IMR-90 (cell line): ENCODE results near the gene CLIC5. TPM values are rescaled to one million over a fixed set of nuclear protein-coding genes. Genes with fewer than 3 reads are reported as not detected.

ENCODE experiments used
- ATAC-seq: fragments of 200-7000 bp; cut with Tn5 transposase; 2 replicates; pipeline ENCODE4 v1.9.1; 2020; ENCODE audit warnings: low read depth, mild to moderate bottlenecking, moderate library complexity
- BruUV-seq: library from RNA; stranded (reverse); fragments of 400-500 nt; replicated peaks from 2 replicates; lab custom pipeline; 2021; lab: Mats Ljungman, UMichigan
- CTCF ChIA-PET: fragments of 300-600 bp; formaldehyde crosslinking; extraction: SDS; loops from one replicate; lab custom pipeline; 2021; ENCODE audit warnings: antibody characterized with exemption; lab: Yijun Ruan, JAX
- POLR2A ChIA-PET: fragments of 300-600 bp; sonication (Branson Sonifier 250); formaldehyde crosslinking; loops from one replicate; lab custom pipeline; 2022; ENCODE audit warnings: antibody characterized with exemption; ENCODE audit not compliant: unreplicated experiment; lab: Charles Lee
- DNase-seq: peaks from one replicate; pipeline ENCODE4 v3.0.0; 2013
- H2AFZ ChIP-seq: replicated peaks from 2 replicates; pipeline ENCODE3; 2013; ENCODE audit warnings: low read length, mild to moderate bottlenecking; ENCODE audit not compliant: poor library complexity
- H2AK5ac ChIP-seq: 2 replicates; pipeline ENCODE4 v1.6.1; 2013; ENCODE audit warnings: low read depth, low read length, inconsistent platforms
- H2AK9ac ChIP-seq: replicated peaks from 2 replicates; pipeline ENCODE3; 2013; ENCODE audit warnings: mild to moderate bottlenecking, low read depth, low read length, moderate library complexity; ENCODE audit not compliant: poor library complexity
- H2BK120ac ChIP-seq: 2 replicates; pipeline ENCODE4 v1.6.1; 2013; ENCODE audit warnings: low read depth, low read length, inconsistent platforms
- H2BK15ac ChIP-seq: 3 replicates; pipeline ENCODE4 v1.6.1; 2013; ENCODE audit warnings: low read depth, low read length, inconsistent platforms
- H2BK20ac ChIP-seq: 2 replicates; pipeline ENCODE4 v1.6.1; 2013; ENCODE audit warnings: low read depth, mild to moderate bottlenecking, inconsistent platforms, low read length, moderate library complexity
- H2BK5ac ChIP-seq: 2 replicates; pipeline ENCODE4 v1.6.1; 2013; ENCODE audit warnings: mild to moderate bottlenecking, low read depth, low read length, inconsistent platforms; ENCODE audit not compliant: poor library complexity, severe bottlenecking
- H3K14ac ChIP-seq: replicated peaks from 2 replicates; pipeline ENCODE4 v1.6.1; 2013; ENCODE audit warnings: low read depth, low read length, inconsistent platforms
- H3K18ac ChIP-seq: 2 replicates; pipeline ENCODE4 v1.6.1; 2013; ENCODE audit warnings: low read depth, low read length, control low read depth
- H3K23ac ChIP-seq: 2 replicates; pipeline ENCODE4 v1.6.1; 2013; ENCODE audit warnings: low read depth, low read length, inconsistent platforms
- H3K27ac ChIP-seq: 2 replicates; pipeline ENCODE4 v1.5.1; 2013; ENCODE audit warnings: mild to moderate bottlenecking, control low read depth, low read length; ENCODE audit not compliant: insufficient read depth
- H3K27me3 ChIP-seq: 2 replicates; pipeline ENCODE4 v1.6.1; 2013; ENCODE audit warnings: low read length; ENCODE audit not compliant: control insufficient read depth, insufficient read depth
- H3K36me3 ChIP-seq: 2 replicates; pipeline ENCODE4 v1.6.1; 2013; ENCODE audit warnings: low read length, mixed read lengths; ENCODE audit not compliant: control insufficient read depth, insufficient read depth
- H3K4ac ChIP-seq: 2 replicates; pipeline ENCODE4 v1.6.1; 2013; ENCODE audit warnings: low read depth, low read length, inconsistent platforms
- H3K4me1 ChIP-seq: 2 replicates; pipeline ENCODE4 v1.6.1; 2013; ENCODE audit warnings: low read length, mixed read lengths; ENCODE audit not compliant: control insufficient read depth, insufficient read depth
- H3K4me2 ChIP-seq: 2 replicates; pipeline ENCODE4 v1.6.1; 2013; ENCODE audit warnings: low read depth, mild to moderate bottlenecking, control low read depth, low read length, moderate library complexity
- H3K4me3 ChIP-seq: 2 replicates; pipeline ENCODE4 v1.5.1; 2013; ENCODE audit warnings: low read depth, mild to moderate bottlenecking, control low read depth, low read length, moderate library complexity; ENCODE audit not compliant: insufficient read depth
- H3K56ac ChIP-seq: 2 replicates; pipeline ENCODE4 v1.6.1; 2013; ENCODE audit warnings: low read length, inconsistent platforms; ENCODE audit not compliant: insufficient read depth; ENCODE audit errors: extremely low read depth
- H3K79me1 ChIP-seq, 2 experiments: 2 replicates each; pipeline ENCODE4 v1.6.1; 2013; ENCODE audit warnings: low read length in 2 of 2, inconsistent platforms in 1 of 2, low read depth in 1 of 2
- H3K9ac ChIP-seq: 2 replicates; pipeline ENCODE4 v1.6.1; 2013; ENCODE audit warnings: low read depth, low read length, control low read depth
- H3K9me1 ChIP-seq: 2 replicates; pipeline ENCODE4 v1.6.1; 2013; ENCODE audit warnings: low read length, inconsistent platforms; ENCODE audit not compliant: insufficient read depth
- H3K9me3 ChIP-seq: 2 replicates; pipeline ENCODE4 v1.6.1; 2013; ENCODE audit warnings: low read length; ENCODE audit not compliant: control insufficient read depth, insufficient read depth
- H4K20me1 ChIP-seq: 2 replicates; pipeline ENCODE4 v1.6.1; 2013; ENCODE audit warnings: low read length, inconsistent platforms; ENCODE audit not compliant: insufficient read depth
- H4K5ac ChIP-seq: 2 replicates; pipeline ENCODE4 v1.6.1; 2013; ENCODE audit warnings: mild to moderate bottlenecking, low read depth, low read length, control low read depth
- H4K8ac ChIP-seq, 2 experiments: 2 replicates each; pipeline ENCODE4 v1.6.1; 2013; ENCODE audit warnings: low read depth in 2 of 2, low read length in 2 of 2, control low read depth in 1 of 2, inconsistent platforms in 1 of 2
- H4K91ac ChIP-seq: 2 replicates; pipeline ENCODE4 v1.6.1; 2013; ENCODE audit warnings: low read depth, low read length, inconsistent platforms; ENCODE audit not compliant: insufficient read depth
- BHLHE40 ChIP-seq: fragments of 150-350 bp; IDR thresholded peaks from 2 replicates; pipeline ENCODE4 v1.6.1; 2016; ENCODE audit warnings: mild to moderate bottlenecking, low read depth, low read length
- CEBPB ChIP-seq: IDR thresholded peaks from 2 replicates; pipeline ENCODE4 v1.6.1; 2012; ENCODE audit warnings: low read depth, low read length, improper control_type of control experiment
- CHD1 ChIP-seq: IDR thresholded peaks from 2 replicates; pipeline ENCODE4 v1.6.1; 2012; ENCODE audit warnings: low read depth, low read length, improper control_type of control experiment
- CTCF ChIP-seq: conservative IDR thresholded peaks from 2 replicates; pipeline ENCODE4 v1.5.1; 2012; ENCODE audit warnings: mild to moderate bottlenecking, low read depth, low read length, improper control_type of control experiment
- ELK1 ChIP-seq: fragments of 150-350 bp; IDR thresholded peaks from 2 replicates; pipeline ENCODE4 v1.6.1; 2016; ENCODE audit warnings: low read depth, mild to moderate bottlenecking, low read length, moderate library complexity, borderline replicate concordance
- FOS ChIP-seq: fragments of 150-350 bp; IDR thresholded peaks from 2 replicates; pipeline ENCODE4 v1.6.1; 2016; ENCODE audit warnings: low read depth, low read length
- MAFK ChIP-seq: IDR thresholded peaks from 2 replicates; pipeline ENCODE4 v1.6.1; 2012; ENCODE audit warnings: low read depth, low read length, improper control_type of control experiment
- MAZ ChIP-seq: IDR thresholded peaks from 2 replicates; pipeline ENCODE4 v1.6.1; 2012; ENCODE audit warnings: low read depth, mild to moderate bottlenecking, low read length, improper control_type of control experiment, moderate library complexity, borderline replicate concordance
- MXI1 ChIP-seq: IDR thresholded peaks from 2 replicates; pipeline ENCODE4 v1.6.1; 2012; ENCODE audit warnings: low read depth, mild to moderate bottlenecking, low read length, moderate library complexity, borderline replicate concordance
- NFE2L2 ChIP-seq: fragments of 150-350 bp; IDR thresholded peaks from 2 replicates; pipeline ENCODE4 v1.6.1; 2016; ENCODE audit warnings: low read depth, mild to moderate bottlenecking, low read length
- POLR2A ChIP-seq: IDR thresholded peaks from 2 replicates; pipeline ENCODE4 v1.6.1; 2012; ENCODE audit warnings: mild to moderate bottlenecking, low read depth, low read length
- RAD21 ChIP-seq: IDR thresholded peaks from 2 replicates; pipeline ENCODE4 v1.6.1; 2012; ENCODE audit warnings: low read length, improper control_type of control experiment
- RCOR1 ChIP-seq: IDR thresholded peaks from 2 replicates; pipeline ENCODE4 v1.6.1; 2012; ENCODE audit warnings: mild to moderate bottlenecking, low read length, improper control_type of control experiment; ENCODE audit not compliant: insufficient replicate concordance
- RFX5 ChIP-seq: IDR thresholded peaks from 2 replicates; pipeline ENCODE4 v1.8.0; 2012; ENCODE audit warnings: low read depth, mild to moderate bottlenecking, low read length, moderate library complexity
- SMC3 ChIP-seq: fragments of 150-350 bp; IDR thresholded peaks from 2 replicates; pipeline ENCODE4 v1.6.1; 2016; ENCODE audit warnings: low read depth, mild to moderate bottlenecking, antibody characterized with exemption, low read length, moderate library complexity
- WGBS, 2 experiments: methylation state at CpG; one replicate each; pipeline versions ENCODE4 v1.1.5 to v1.1.7; 2013; ENCODE audit warnings: missing lambda C conversion rate in 2 of 2; ENCODE audit not compliant: insufficient read length in 1 of 2; ENCODE audit errors: extremely low coverage in 2 of 2; 5-methylcytosine and 5-hydroxymethylcytosine counted together
- dilution Hi-C: fragments of 300-500 bp; cut with HindIII; formaldehyde crosslinking; loops from one replicate; pipeline ENCODE4 v1.14.3; 2018; ENCODE audit warnings: low sequenced_read_pairs; ENCODE audit not compliant: unreplicated experiment
- in situ Hi-C: fragments of 300-500 bp; cut with MboI; formaldehyde crosslinking; loops from 3 replicates; pipeline ENCODE4 v1.14.3; 2019; ENCODE audit warnings: low sequenced_read_pairs, inconsistent platforms, mixed read lengths
- intact Hi-C: fragments of 100-400 bp; cut with micrococcal nuclease; formaldehyde crosslinking; loops from 2 replicates; pipeline ENCODE4 v1.10.0; 2022
- polyA plus RNA-seq, 3 experiments: library from polyadenylated mRNA; depleted of rRNA; stranded (reverse); fragments of >200 nt; gene quantifications; 2 replicates each; pipeline ENCODE4 v1.2.3, GENCODE V29; 2012; ENCODE audit warnings: low replicate concordance in 1 of 3
- total RNA-seq: library from RNA; depleted of rRNA; stranded (reverse); fragments of >200 nt; gene quantifications from 2 replicates; pipeline ENCODE4 v1.2.3, GENCODE V29; 2012
- TF ChIP-seq, protein P1 (sequence below): fragments of 150-350 bp; IDR thresholded peaks from 2 replicates; pipeline ENCODE4 v1.6.1; 2017; ENCODE audit warnings: mild to moderate bottlenecking, antibody characterized with exemption, low read length, low read depth

Gene CLIC5
- total and polyA plus RNA-seq, 2 of the 4 experiments (the other 2 are of a cell fraction): not detected

DNA sequence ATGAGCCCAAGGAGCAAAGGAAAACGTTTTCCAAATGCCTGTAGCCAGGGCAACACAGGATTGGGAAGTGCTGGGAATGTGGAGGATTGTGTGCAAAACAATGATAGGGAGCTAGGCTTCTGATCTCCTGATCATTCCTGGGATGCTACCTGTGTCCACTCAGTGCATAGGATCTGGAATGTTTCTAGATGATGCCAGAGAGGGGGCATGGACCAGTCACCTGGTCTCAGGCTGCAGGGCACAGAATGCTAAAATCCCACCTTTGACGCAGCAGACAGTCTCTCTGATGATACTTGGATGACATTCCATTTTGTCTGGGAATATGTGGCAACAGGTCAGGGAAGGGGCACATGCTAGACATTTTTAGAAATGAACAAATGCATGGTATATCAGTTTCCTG, 128.9 kb downstream of the CLIC5 start:
- Histone ChIP-seq H3K4ac (no peak overlapping the region), H3K9me3 (no peaks in the 10 kb centered on the region), H2BK5ac (no peak overlapping the region), H3K23ac (no peak overlapping the region), H4K5ac (no peak overlapping the region), H3K9me1 (no peaks in the 10 kb centered on the region), H2AK9ac (no peak overlapping the region), H2AK5ac (no peak overlapping the region), H3K4me2 (no peak overlapping the region), H3K14ac (no peak overlapping the region), H3K18ac (no peak overlapping the region), H2AFZ (no peak overlapping the region), H2BK120ac (no peak overlapping the region), H4K91ac (no peak overlapping the region), H3K4me1 (no peaks in the 10 kb centered on the region), H4K20me1 (no peaks in the 10 kb centered on the region), H4K8ac (no peak overlapping the region), H3K56ac (no peak overlapping the region), H3K79me1 (no peaks in the 10 kb centered on the region), H3K9ac (no peak overlapping the region), H2BK20ac (no peak overlapping the region), H2BK15ac (no peak overlapping the region), H3K27ac (no peak overlapping the region), H3K36me3 (no peaks in the 10 kb centered on the region), H3K4me3 (no peak overlapping the region), H3K27me3 (peaks cover 6% of the 10 kb centered on the region)
- intact Hi-C loops (no loop called here), in situ Hi-C loops (no loop called here), dilution Hi-C loops (no loop called here)
- no TSS peak for BruUV-seq
- WGBS, 2 experiments: no CpG with 5 or more reads among the region's 2 CpGs
- ChIA-PET CTCF (no interaction called here), POLR2A (no interaction called here)
- ATAC-seq: no peak
- DNase-seq: no peak
- TF ChIP-seq POLR2A (no peak), MAZ (no peak), NFE2L2 (no peak), BHLHE40 (no peak), RCOR1 (no peak), CHD1 (no peak), FOS (no peak), CEBPB (no peak), RAD21 (no peak), ELK1 (no peak), CTCF (no peak), SMC3 (no peak), MAFK (no peak), RFX5 (no peak), MXI1 (no peak)
- TF ChIP-seq, protein P1, sequence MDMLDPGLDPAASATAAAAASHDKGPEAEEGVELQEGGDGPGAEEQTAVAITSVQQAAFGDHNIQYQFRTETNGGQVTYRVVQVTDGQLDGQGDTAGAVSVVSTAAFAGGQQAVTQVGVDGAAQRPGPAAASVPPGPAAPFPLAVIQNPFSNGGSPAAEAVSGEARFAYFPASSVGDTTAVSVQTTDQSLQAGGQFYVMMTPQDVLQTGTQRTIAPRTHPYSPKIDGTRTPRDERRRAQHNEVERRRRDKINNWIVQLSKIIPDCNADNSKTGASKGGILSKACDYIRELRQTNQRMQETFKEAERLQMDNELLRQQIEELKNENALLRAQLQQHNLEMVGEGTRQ: no peak
